Measurements from ENCODE around the gene COQ10A.

DNA sequence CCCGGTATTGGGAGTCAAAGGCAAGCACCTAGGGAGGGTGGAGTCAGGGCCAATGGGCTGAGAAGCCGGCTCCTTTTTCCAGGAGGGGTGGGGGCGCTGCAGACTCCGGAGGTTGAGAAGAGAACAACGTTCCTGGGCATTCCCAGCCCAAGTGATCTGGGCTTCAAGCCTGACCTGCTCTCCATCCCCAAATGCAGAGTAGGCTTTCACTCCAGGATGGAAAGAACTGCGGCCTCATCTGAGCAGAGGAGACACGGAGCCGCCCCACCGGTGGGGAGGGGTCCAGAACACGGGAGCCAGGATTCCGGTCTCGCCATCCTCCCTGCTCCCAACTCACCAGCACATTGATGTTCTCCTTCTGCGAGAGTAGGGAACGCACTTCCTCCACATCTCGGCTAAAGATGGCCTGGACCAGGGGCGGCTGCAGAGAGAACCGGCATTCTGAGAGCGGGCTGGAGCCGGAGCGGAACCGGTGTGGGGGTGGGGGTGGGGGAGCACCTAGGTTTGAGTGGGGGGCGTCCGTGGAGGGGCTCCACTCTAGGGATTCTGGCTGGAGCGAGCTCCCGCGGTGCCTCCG lies 9.2 kb upstream of the COQ10A start:
- TF ChIP-seq, protein P1, sequence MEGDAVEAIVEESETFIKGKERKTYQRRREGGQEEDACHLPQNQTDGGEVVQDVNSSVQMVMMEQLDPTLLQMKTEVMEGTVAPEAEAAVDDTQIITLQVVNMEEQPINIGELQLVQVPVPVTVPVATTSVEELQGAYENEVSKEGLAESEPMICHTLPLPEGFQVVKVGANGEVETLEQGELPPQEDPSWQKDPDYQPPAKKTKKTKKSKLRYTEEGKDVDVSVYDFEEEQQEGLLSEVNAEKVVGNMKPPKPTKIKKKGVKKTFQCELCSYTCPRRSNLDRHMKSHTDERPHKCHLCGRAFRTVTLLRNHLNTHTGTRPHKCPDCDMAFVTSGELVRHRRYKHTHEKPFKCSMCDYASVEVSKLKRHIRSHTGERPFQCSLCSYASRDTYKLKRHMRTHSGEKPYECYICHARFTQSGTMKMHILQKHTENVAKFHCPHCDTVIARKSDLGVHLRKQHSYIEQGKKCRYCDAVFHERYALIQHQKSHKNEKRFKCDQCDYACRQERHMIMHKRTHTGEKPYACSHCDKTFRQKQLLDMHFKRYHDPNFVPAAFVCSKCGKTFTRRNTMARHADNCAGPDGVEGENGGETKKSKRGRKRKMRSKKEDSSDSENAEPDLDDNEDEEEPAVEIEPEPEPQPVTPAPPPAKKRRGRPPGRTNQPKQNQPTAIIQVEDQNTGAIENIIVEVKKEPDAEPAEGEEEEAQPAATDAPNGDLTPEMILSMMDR (IDR thresholded peaks at IDR 0.05 in 4 of 5, conservative IDR thresholded peaks at IDR 0.05 in 1 of 5), result no peak
- TF ChIP-seq POLR2A (IDR thresholded peaks at IDR 0.05), result no peak

All from gastrocnemius medialis (tissue), 4 donors.